GM04504 (cell line): Measurements from ENCODE around the gene HCN3.
"Not testable (repeated sequence)": the region's sequence is repeated elsewhere in the genome, so short reads cannot be mapped to it uniquely, and the experiment has no call there.

Experiments used
- DNase-seq: peaks from one replicate; pipeline ENCODE4 v3.0.0-alpha.2; 2012; ENCODE audit warnings: low read depth

HCN3 gene

GRCh38 chr1:155284476-155284875 is 7.2 kb downstream of the HCN3 start:
- DNase-seq: no peak

GRCh38 chr1:155285063-155285462 is 7.8 kb downstream of the HCN3 start:
- DNase-seq: no peak

- DNase-seq: no peak
Observed at GRCh38 chr1:155285631-155286044, 8.4 kb downstream of the HCN3 start.

DNA sequence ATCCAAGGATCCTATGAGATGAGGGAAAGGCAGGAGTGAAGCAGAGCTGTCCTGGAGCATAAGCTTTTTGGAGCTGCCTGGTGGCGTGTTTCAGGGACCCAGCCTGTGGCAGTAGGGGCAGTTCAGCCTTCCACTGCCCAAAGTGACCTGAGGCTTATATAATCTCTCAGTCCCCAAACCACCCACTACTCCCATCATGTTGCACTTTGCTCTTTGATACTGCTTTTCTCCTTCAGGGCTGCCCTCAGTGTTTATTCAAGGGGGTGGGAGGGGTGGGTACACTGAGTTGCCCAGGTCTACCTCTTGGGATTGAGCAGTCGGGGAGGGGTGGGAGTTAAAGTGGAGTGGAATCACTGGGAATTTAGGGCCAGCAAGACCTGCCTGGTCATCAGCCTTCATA is 9.3 kb downstream of the HCN3 start:
- DNase-seq: no peak

DNA sequence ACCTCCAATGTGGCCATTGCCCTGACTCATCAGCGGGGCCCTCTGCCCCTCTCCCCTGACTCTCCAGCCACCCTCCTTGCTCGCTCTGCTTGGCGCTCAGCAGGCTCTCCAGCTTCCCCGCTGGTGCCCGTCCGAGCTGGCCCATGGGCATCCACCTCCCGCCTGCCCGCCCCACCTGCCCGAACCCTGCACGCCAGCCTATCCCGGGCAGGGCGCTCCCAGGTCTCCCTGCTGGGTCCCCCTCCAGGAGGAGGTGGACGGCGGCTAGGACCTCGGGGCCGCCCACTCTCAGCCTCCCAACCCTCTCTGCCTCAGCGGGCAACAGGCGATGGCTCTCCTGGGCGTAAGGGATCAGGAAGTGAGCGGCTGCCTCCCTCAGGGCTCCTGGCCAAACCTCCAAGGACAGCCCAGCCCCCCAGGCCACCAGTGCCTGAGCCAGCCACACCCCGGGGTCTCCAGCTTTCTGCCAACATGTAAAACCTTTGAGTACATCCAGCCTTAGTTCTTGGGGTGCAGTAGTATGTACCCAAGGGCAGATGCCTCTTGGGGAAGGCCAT is 10.8 kb downstream of the HCN3 start:
- no peak for DNase-seq

- not testable (repeated sequence) for DNase-seq
Observed at GRCh38 chr1:155291006-155291405, 13.7 kb downstream of the HCN3 start.

DNA sequence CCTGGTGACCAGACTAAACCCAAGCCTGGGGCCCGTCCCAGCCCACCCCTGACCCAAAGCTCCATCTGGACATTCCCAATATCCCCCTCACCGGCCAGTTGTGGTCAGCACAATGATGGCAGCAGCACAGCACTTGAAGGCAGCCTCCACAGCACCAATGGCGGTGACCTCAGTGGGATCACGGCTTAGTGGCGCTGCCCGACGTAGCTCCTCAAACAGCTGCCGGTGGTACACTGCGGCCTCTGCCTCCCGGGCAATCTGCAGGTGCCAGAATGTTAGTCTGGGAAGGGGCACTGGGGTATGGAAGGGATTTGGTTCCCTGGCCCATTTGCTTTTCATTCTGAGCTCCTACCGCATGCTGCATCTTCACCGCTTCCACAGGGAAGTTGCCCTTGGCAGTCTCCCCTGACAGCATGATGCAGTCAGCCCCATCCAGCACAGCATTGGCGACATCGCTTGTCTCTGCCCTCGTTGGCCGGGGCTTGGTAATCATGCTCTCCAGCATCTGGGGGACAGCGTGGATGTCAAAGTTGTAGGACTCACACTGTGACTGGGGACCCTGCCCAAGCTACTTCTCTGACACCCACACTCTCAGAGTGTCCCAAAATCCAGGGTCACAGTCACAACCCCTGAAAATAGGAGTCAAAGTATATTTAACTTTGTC is 16.0 kb downstream of the HCN3 start:
- no peak for DNase-seq

GRCh38 chr1:155294520-155295182 is 17.4 kb downstream of the HCN3 start:
- no peak for DNase-seq

- DNase-seq: no peak
Observed at GRCh38 chr1:155295183-155295941, 18.1 kb downstream of the HCN3 start.

DNA sequence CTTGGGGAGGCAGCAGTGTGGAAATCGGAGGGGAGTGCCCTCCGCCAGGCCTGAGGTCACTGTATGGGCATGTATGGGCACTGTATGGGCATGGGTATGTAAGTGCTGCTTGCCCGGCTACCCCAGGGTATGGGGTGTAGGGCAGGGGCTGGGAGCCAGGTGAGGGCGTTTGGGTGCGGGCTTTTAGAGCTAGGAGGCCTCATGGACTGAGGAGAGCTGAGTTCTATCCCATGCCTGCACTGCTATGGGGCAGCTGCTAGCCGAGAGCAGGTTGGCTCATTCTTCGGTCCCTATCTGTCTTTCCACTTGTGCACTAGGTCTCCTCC is 18.6 kb downstream of the HCN3 start:
- DNase-seq: no peak

GRCh38 chr1:155296661-155297060 is 19.4 kb downstream of the HCN3 start:
- DNase-seq: no peak

DNA sequence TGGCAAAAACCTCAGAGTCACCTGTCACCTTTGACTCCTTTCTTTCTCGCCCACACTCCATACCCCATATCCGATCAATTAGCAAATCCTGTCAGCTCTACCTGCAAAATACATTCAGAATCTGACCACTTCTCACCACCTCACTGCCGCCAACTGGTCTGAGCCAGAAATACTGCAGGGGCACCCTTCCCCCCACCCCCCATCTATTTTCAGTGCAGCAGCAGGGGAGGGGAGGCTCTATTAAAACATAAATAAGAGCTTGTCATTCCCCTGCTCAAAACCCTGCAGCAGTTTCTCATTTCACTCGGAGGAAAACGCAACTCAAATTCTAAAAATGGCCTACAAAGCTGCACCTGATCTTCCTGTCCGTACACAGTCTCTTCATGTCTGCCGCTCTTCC is 20.1 kb downstream of the HCN3 start:
- DNase-seq: no peak

DNA sequence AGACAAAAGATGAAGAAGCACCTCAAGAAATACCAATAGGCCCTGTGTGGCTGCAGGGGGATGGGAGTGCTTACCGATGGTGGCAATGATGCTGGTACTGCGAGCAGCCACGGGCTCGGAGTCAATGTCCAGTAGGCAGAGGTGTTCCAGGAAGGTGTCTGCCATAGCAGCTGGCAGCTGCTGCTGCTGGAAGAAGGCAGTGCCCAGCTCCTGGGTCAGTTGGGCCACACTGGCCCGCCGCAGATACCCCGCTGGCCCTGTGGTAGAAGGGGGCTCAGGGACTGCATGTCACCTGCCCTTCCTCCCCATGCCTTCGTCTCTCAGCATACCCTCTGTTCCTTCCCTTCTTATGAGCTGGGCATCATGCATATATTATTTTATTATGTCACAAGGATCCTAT is 22.8 kb downstream of the HCN3 start:
- DNase-seq: no peak

DNA sequence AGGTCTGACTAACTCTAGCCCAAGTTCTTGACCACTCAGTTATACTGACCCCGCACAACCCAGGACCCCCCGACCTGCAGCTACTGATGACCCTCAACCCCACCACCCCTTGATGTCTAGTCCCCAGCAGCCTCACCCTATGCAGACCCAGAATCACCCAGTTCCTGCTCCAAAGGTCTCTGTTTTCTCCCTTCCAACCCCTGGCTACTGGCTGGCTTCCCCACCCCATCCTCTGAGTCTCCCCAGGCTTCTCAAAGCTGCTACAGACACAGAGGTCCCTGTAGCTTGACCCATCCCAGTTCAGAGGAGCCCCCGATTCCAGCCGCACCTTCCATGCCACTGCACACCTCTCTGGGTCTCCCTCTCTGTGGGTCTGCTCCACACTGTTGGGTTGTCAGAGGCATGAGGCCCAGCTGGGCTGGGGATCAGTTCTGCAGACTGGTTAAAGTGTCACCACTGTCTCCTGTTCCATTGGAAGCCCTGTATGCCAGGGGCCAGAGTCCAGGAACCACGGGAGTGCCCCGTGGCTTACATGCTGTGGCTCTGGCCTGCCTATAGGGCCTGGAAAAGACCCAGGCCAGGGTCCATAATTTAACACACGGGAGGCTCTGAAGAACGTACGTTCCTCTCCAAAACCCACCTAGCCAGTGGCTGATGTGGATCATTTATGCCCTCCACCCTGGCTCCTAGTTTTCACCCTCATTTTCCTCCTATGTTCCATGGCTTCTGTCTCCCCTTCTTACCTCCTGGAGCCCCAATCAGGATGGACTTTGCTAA is 23.5 kb downstream of the HCN3 start:
- DNase-seq: no peak

GRCh38 chr1:155301342-155301841 is 24.1 kb downstream of the HCN3 start, which contains the start of gene PKLR:
Gene PKLR, minus strand, starts transcription at chr1:155301438. Its CDS starts 43 bp downstream, at chr1:155301395.
- DNase-seq: no peak

GRCh38 chr1:155304558-155305063 is 27.3 kb downstream of the HCN3 start:
- no peak for DNase-seq

DNA sequence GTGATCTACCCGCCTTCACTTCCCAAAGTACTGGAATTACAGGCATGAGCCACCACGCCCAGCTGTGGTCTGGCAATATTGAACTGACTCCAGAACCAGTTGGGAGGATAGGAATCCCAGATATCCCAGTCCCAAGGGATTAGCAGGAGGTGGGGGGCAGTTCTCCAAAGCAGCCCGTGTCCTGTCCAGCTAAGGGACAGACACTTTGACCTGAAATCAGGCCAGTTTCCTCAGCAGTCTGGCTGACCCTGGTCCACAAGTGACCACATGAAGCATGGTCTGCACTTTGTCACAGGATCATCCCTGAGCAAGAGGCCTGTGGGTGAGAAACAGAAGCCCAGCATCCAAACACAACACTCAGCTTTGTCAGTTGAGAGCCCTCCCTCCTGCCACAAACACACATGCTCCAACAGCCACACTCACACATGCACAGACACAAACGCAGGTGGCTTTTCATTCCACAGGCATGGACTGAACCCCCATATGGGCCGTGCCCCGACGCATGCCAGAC is 28.7 kb downstream of the HCN3 start:
- no peak for DNase-seq

GRCh38 chr1:155307247-155307740 is 30.0 kb downstream of the HCN3 start:
- no peak for DNase-seq

- DNase-seq: peak; percentile 97
Observed at GRCh38 chr1:155308493-155309422, 31.5 kb downstream of the HCN3 start, which contains the start of gene FDPS. Gene FDPS, plus strand, starts transcription at chr1:155308866. Its CDS starts 924 bp downstream, at chr1:155309790.

DNA sequence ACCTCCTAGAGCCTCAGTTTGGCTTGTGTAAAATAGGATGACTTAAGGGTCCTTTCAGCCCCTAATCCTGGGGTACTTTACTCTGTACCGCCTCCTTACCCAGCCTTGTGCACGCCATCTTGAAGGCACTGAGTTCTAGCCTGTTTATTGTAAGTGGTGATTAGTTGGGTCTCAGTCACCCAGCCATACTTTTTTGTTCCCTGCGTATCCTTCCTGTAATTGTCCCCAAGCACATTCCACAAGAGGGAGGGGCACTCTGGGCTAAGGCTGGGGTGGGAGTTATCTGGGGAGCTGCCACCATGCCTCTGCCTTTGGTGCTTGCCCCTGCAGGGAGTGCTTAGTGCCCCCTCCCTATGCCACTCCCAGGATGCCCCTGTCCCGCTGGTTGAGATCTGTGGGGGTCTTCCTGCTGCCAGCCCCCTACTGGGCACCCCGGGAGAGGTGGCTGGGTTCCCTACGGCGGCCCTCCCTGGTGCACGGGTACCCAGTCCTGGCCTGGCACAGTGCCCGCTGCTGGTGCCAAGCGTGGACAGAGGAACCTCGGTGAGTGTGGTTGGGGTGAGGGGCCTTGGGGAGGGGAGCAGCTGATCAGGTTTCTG is 32.3 kb downstream of the HCN3 start:
- no peak for DNase-seq
